Ascending aorta (tissue), 2 donors: Measurements from ENCODE around the gene STX8. TPM values are rescaled to one million over a fixed set of nuclear protein-coding genes. Genes with fewer than 3 reads are reported as not detected.

Experiments used
- DNase-seq, 2 donors: peaks; one replicate each; pipeline ENCODE4 v3.0.0-alpha.2; 2019; ENCODE audit warnings: low spot score in 2 of 2
- H3K27ac ChIP-seq, 2 donors: fragments of 200-600 bp; sonication (generic); one replicate each; pipeline ENCODE4 v1.5.1; 2016 to 2017; ENCODE audit warnings: mild to moderate bottlenecking in 1 of 2
- H3K27me3 ChIP-seq: fragments of 200-600 bp; sonication (generic); one replicate; pipeline ENCODE4 v1.5.1; 2017
- H3K36me3 ChIP-seq, 2 donors: fragments of 200-600 bp; sonication (generic); one replicate each; pipeline ENCODE4 v1.5.1; 2016
- H3K4me1 ChIP-seq, 2 donors: fragments of 200-600 bp; sonication (generic); one replicate each; pipeline ENCODE4 v1.5.1; 2016 to 2017; ENCODE audit warnings: mild to moderate bottlenecking in 1 of 2
- H3K4me3 ChIP-seq, 2 donors: fragments of 200-600 bp; sonication (generic); one replicate each; pipeline ENCODE4 v1.5.1; 2016 to 2017; ENCODE audit warnings: mild to moderate bottlenecking in 1 of 2
- H3K9me3 ChIP-seq, 2 donors: fragments of 200-600 bp; sonication (generic); one replicate each; pipeline ENCODE4 v1.5.1; 2016
- intact Hi-C: fragments of 100-400 bp; cut with DNase I; formaldehyde crosslinking; loops from one replicate; pipeline ENCODE4 v1.15.1; 2023
- total RNA-seq: library from RNA; depleted of rRNA; stranded (reverse); fragments of >200 nt; gene quantifications from one replicate; pipeline ENCODE4 v1.1.0, GENCODE V29; 2016
- TF ChIP-seq, protein P1 (sequence below), 3 experiments: fragments of 200-600 bp in 2 of 3; fragments of 450-650 bp in 1 of 3; sonication (generic) in 2 of 3; IDR thresholded peaks; one replicate each; pipeline ENCODE4 v1.5.1; 2016 to 2019; ENCODE audit warnings: antibody characterized with exemption in 3 of 3, mild to moderate bottlenecking in 1 of 3, moderate library complexity in 1 of 3

Gene STX8
- total RNA-seq, 1 donor from 2014 or later: 7.6 TPM

GRCh38 chr17:9221147-9221921 lies 354.3 kb downstream of the STX8 start:
- H3K27ac ChIP-seq: no peak overlapping the region
- H3K4me3 ChIP-seq: no peak overlapping the region
- H3K36me3 ChIP-seq: no peaks in the 10 kb centered on the region
- peaks cover 0 to 13% of the 10 kb centered on the region in 2 donors for H3K4me1 ChIP-seq
- TF ChIP-seq, protein P1, sequence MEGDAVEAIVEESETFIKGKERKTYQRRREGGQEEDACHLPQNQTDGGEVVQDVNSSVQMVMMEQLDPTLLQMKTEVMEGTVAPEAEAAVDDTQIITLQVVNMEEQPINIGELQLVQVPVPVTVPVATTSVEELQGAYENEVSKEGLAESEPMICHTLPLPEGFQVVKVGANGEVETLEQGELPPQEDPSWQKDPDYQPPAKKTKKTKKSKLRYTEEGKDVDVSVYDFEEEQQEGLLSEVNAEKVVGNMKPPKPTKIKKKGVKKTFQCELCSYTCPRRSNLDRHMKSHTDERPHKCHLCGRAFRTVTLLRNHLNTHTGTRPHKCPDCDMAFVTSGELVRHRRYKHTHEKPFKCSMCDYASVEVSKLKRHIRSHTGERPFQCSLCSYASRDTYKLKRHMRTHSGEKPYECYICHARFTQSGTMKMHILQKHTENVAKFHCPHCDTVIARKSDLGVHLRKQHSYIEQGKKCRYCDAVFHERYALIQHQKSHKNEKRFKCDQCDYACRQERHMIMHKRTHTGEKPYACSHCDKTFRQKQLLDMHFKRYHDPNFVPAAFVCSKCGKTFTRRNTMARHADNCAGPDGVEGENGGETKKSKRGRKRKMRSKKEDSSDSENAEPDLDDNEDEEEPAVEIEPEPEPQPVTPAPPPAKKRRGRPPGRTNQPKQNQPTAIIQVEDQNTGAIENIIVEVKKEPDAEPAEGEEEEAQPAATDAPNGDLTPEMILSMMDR (IDR thresholded peaks at IDR 0.05): no peak
- no peak for DNase-seq
- H3K9me3 ChIP-seq: no peaks in the 10 kb centered on the region
- intact Hi-C loops: no loop called here
- no peaks in the 10 kb centered on the region for H3K27me3 ChIP-seq

- H3K4me1 ChIP-seq: peaks cover 0 to 10% of the 10 kb centered on the region in 2 donors
Measured at GRCh38 chr17:9220398-9221146, 355.0 kb downstream of the STX8 start.

DNA sequence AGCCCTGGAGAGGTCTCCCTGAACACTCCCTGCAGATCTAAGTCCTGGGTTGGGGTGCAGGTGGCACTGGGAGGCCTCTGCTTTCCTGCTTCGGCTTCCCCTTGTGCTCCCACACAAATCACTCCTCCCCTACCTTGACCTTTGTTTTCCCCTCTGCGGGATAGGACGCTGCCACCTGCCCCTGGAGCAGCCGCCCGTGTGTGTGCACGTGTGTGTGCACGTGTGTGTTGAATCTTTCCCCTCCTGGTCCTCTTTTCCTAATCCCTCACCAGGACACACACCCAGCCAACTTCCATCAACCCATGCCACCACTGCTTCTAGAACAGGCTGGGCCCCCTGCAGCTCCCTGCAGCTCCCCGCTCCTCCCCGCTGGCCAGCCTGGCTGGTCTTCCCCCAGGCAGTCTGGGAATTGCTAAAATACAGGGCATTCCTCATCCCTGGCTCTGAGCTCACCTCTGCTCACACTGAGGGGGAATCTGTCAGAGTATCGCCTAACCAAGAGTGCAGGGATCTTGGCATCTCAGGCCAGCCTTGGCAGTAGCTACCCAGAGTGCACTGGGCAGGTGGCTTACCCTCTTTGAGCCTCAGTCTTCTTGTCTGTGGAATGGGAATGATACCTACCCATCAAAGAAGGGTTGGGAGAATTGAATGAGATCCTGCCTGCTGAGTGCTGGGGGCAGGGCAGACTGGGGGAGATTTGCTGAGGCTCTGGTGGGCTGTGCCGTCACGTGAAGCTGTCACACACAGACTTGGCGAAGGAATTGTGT lies 355.8 kb downstream of the STX8 start:
- H3K27me3 ChIP-seq: no peaks in the 10 kb centered on the region
- no peak overlapping the region for H3K4me3 ChIP-seq
- peaks cover 0 to 8% of the 10 kb centered on the region in 2 donors for H3K4me1 ChIP-seq
- peaks cover 10 to 11% of the 10 kb centered on the region in 2 donors for H3K9me3 ChIP-seq
- peak overlapping the region in 1 of 2 donors; percentile 41 for H3K27ac ChIP-seq
- DNase-seq: no peak
- TF ChIP-seq, protein P1 (IDR thresholded peaks at IDR 0.05): no peak
- intact Hi-C loops: loop anchor here (2.0 kb wide), 1 partner anchor 21 kb away; no protein-coding TSS in a partner anchor
- no peaks in the 10 kb centered on the region for H3K36me3 ChIP-seq

More at GRCh38 chr17:9220398-9221146, 355.0 kb downstream of the STX8 start:
- Histone ChIP-seq H3K27ac (peak overlapping the region in 1 of 2 donors; percentile 41), H3K36me3 (no peaks in the 10 kb centered on the region), H3K9me3 (peaks cover 5% of the 10 kb centered on the region in 2 donors), H3K4me3 (no peak overlapping the region), H3K27me3 (no peaks in the 10 kb centered on the region)
- TF ChIP-seq, protein P1 (IDR thresholded peaks at IDR 0.05): no peak
- no peak for DNase-seq
- intact Hi-C loops: no loop called here

DNA sequence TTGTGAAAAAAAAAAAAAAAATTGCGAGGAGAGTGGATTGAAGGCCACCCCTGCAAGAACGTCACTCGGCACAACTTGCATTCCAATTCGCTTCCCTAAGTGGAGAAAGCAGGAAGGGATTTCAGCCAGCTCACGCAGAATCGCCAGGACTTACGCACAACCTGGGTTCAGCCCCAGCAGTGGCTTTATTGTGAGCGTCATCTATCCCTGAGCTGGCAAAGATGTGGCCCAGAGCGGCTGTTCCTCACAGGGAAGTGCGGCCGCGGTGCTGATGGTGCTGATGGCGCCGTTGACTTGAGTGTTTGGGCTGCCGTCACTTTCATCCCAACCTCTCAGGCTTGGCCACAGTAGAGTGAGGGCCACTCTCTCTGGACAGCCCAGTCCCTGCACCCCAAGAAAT lies 356.7 kb downstream of the STX8 start:
- H3K27ac ChIP-seq: no peak overlapping the region
- H3K36me3 ChIP-seq: no peaks in the 10 kb centered on the region
- no peaks in the 10 kb centered on the region for H3K27me3 ChIP-seq
- peaks cover 10 to 11% of the 10 kb centered on the region in 2 donors for H3K9me3 ChIP-seq
- intact Hi-C loops: loop anchor here (2.0 kb wide), 1 partner anchor 22 kb away; no protein-coding TSS in a partner anchor
- TF ChIP-seq, protein P1 (IDR thresholded peaks at IDR 0.05): no peak
- H3K4me1 ChIP-seq: peaks cover 0 to 8% of the 10 kb centered on the region in 2 donors
- no peak overlapping the region for H3K4me3 ChIP-seq
- no peak for DNase-seq

DNA sequence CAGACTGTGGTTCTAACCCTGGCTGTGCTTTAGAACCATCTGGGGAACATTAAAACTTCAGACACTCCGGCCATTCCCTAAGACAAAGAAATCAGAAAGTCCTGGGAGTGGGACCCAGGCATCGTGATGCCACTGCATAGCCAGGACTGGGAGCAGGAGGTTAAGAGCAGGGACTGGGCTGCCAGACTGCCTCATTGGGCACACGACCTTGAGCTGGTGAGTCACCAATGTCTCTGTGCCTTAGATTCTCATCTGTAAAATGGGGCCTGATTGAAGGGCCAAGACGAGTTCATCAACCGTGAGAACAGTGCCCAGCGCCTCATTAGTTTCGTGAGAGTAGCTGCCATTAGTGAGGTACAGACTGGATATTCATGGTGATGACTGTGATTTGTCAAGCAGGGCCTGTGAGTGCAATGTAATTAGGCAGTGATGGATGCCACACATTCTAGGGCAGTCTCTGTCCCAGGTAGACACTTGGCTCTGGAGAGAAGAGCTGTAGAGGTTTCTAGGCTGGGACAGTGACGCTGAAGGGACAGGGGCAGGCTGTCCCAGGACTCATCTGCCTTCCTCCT lies 357.5 kb downstream of the STX8 start:
- H3K27ac ChIP-seq: peak overlapping the region; percentile 49 to 55

More for the DNA sequence above, 357.5 kb downstream of the STX8 start:
- Histone ChIP-seq H3K9me3 (peaks cover 10 to 11% of the 10 kb centered on the region in 2 donors), H3K36me3 (no peaks in the 10 kb centered on the region), H3K27me3 (no peaks in the 10 kb centered on the region), H3K4me1 (peaks cover 0 to 8% of the 10 kb centered on the region in 2 donors), H3K4me3 (no peak overlapping the region)
- intact Hi-C loops: loop anchor here (2.0 kb wide), 1 partner anchor 23 kb away; no protein-coding TSS in a partner anchor
- TF ChIP-seq, protein P1 (IDR thresholded peaks at IDR 0.05): no peak
- DNase-seq: no peak
